ENCODE data around the gene KLHL42. TPM values are rescaled to one million over a fixed set of nuclear protein-coding genes. Genes with fewer than 3 reads are reported as not detected.

Gene KLHL42
- total RNA-seq, 1 experiment from 2014 or later = 32.5 TPM

DNA sequence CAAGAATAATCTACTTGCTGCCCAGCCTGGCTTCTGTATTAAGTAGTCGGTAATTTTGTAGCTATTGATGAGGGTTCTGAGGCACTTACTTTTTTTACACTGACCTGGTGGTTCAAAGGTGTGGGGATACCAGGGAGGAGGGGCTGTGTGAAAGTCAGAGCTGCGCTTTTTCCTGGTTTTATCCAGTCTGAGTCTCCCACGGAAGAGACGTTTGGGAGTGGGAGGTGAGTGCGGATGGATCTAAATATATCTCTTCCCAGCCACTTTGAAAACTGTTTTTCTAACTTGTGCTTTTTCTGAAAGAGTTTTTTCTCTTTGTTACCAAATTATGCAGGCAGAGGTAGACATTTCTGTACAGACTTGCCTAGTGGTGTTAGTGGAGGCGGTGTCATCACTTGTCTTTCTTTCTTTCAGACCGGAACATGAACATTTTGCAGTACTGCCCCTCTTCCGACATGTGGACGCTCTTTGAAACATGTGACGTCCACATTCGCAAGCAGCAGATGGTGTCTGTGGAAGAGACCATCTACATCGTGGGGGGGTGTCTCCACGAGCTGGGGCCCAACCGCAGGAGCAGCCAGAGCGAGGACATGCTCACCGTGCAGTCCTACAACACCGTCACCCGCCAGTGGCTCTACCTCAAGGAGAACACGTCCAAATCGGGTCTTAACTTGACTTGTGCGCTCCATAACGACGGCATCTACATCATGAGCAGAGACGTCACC is 17.4 kb downstream of the KLHL42 start:
- no peak for TF ChIP-seq CTCF (IDR thresholded peaks at IDR 0.05; ENCODE audit: unreplicated experiment)
- intact Hi-C loops (cut with micrococcal nuclease) = no loop called here
- Mint-ChIP-seq H3K27me3 (ENCODE audit: insufficient read depth, unreplicated experiment) (no peaks in the 10 kb centered on the region), H3K4me3 (ENCODE audit: unreplicated experiment) (no peak overlapping the region), H3K27ac (ENCODE audit: low read depth, unreplicated experiment) (no peak overlapping the region), H3K36me3 (ENCODE audit: insufficient read depth, unreplicated experiment) (peaks cover 77% of the 10 kb centered on the region), H3K4me1 (ENCODE audit: insufficient read depth, unreplicated experiment) (peaks cover 6% of the 10 kb centered on the region), H3K9me3 (ENCODE audit: unreplicated experiment) (no peaks in the 10 kb centered on the region)
- DNase-seq (ENCODE audit: unreplicated experiment) = no peak
- ChIA-PET POLR2A (interaction anchor here (0.6 to 1.4 kb wide), 3 partner anchors 9 to 50 kb away, joined by 3 to 4 read pairs (median 3); no protein-coding TSS in a partner anchor), CTCF (interaction anchor here (2.2 kb wide), 1 partner anchor 93 kb away, joined by 5 read pairs; no protein-coding TSS in a partner anchor)
- no TSS peak for BruUV-seq (replicated peaks)

GRCh38 chr12:27800819-27801218 is 20.8 kb downstream of the KLHL42 start:
- CTCF ChIA-PET = interaction anchor here (0.7 to 1.3 kb wide), 3 partner anchors 21 to 140 kb away, joined by 3 to 4 read pairs (median 3); no protein-coding TSS in a partner anchor
- no peaks in the 10 kb centered on the region for H3K27me3 Mint-ChIP-seq (ENCODE audit: insufficient read depth, unreplicated experiment)
- H3K4me3 Mint-ChIP-seq (ENCODE audit: unreplicated experiment) = no peak overlapping the region
- no peak overlapping the region for H3K27ac Mint-ChIP-seq (ENCODE audit: low read depth, unreplicated experiment)
- TF ChIP-seq CTCF (IDR thresholded peaks at IDR 0.05; ENCODE audit: unreplicated experiment) = no peak
- POLR2A ChIA-PET = interaction anchor here (1.2 to 1.3 kb wide), 2 partner anchors 12 to 19 kb away, joined by 3 to 5 read pairs; no protein-coding TSS in a partner anchor
- no TSS peak for BruUV-seq (replicated peaks)
- H3K4me1 Mint-ChIP-seq (ENCODE audit: insufficient read depth, unreplicated experiment) = no peaks in the 10 kb centered on the region
- peaks cover 47% of the 10 kb centered on the region for H3K36me3 Mint-ChIP-seq (ENCODE audit: insufficient read depth, unreplicated experiment)
- intact Hi-C loops (cut with micrococcal nuclease) = no loop called here
- no peaks in the 10 kb centered on the region for H3K9me3 Mint-ChIP-seq (ENCODE audit: unreplicated experiment)
- no peak for DNase-seq (ENCODE audit: unreplicated experiment)

DNA sequence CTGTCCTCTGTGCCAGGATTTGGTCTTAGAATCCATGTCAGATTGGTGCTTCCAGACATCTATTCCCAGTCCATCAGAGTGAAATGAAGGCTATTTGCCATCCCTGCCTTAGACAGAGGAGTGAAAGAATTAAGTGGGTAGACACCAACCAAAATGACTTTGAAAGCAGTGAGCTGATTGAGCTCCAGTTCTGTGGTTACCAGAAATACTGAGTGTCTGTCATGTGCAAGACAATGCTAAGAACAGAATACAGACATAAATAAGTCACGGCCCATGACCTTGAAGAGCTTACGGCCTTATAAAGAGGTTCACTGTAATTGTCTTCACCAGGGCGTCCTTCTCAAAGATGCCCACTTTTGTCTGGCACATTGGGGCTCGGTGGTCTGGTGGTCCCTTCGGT is 21.6 kb downstream of the KLHL42 start:
- ChIA-PET CTCF (interaction anchor here (1.3 kb wide), 1 partner anchor 20 kb away, joined by 4 read pairs; no protein-coding TSS in a partner anchor), POLR2A (interaction anchor here (0.9 to 1.2 kb wide), 2 partner anchors 10 to 18 kb away, joined by 3 to 4 read pairs; no protein-coding TSS in a partner anchor)
- no peak overlapping the region for H3K27ac Mint-ChIP-seq (ENCODE audit: low read depth, unreplicated experiment)
- BruUV-seq (replicated peaks) = TSS peak; percentile 4
- H3K4me1 Mint-ChIP-seq (ENCODE audit: insufficient read depth, unreplicated experiment) = no peaks in the 10 kb centered on the region
- intact Hi-C loops (cut with micrococcal nuclease) = no loop called here
- H3K27me3 Mint-ChIP-seq (ENCODE audit: insufficient read depth, unreplicated experiment) = no peaks in the 10 kb centered on the region
- no peak overlapping the region for H3K4me3 Mint-ChIP-seq (ENCODE audit: unreplicated experiment)
- no peak for TF ChIP-seq CTCF (IDR thresholded peaks at IDR 0.05; ENCODE audit: unreplicated experiment)
- no peak for DNase-seq (ENCODE audit: unreplicated experiment)
- peaks cover 39% of the 10 kb centered on the region for H3K36me3 Mint-ChIP-seq (ENCODE audit: insufficient read depth, unreplicated experiment)
- H3K9me3 Mint-ChIP-seq (ENCODE audit: unreplicated experiment) = no peaks in the 10 kb centered on the region

GRCh38 chr12:27802511-27802910 is 22.5 kb downstream of the KLHL42 start:
- intact Hi-C loops (cut with micrococcal nuclease) = no loop called here
- no peak for DNase-seq (ENCODE audit: unreplicated experiment)
- H3K9me3 Mint-ChIP-seq (ENCODE audit: unreplicated experiment) = no peaks in the 10 kb centered on the region

More at GRCh38 chr12:27802511-27802910, 22.5 kb downstream of the KLHL42 start:
- Mint-ChIP-seq H3K4me1 (ENCODE audit: insufficient read depth, unreplicated experiment) (no peaks in the 10 kb centered on the region), H3K27me3 (ENCODE audit: insufficient read depth, unreplicated experiment) (no peaks in the 10 kb centered on the region), H3K4me3 (ENCODE audit: unreplicated experiment) (no peak overlapping the region), H3K36me3 (ENCODE audit: insufficient read depth, unreplicated experiment) (peaks cover 30% of the 10 kb centered on the region), H3K27ac (ENCODE audit: low read depth, unreplicated experiment) (no peak overlapping the region)
- TF ChIP-seq CTCF (IDR thresholded peaks at IDR 0.05; ENCODE audit: unreplicated experiment) = no peak
- ChIA-PET CTCF (interaction anchor here (1.3 kb wide), 1 partner anchor 19 kb away, joined by 4 read pairs; no protein-coding TSS in a partner anchor), POLR2A (interaction anchor here (0.6 to 0.7 kb wide), 2 partner anchors 14 to 266 kb away, joined by 3 to 6 read pairs; no protein-coding TSS in a partner anchor)
- BruUV-seq (replicated peaks) = no TSS peak

Measured in MCF 10A (cell line).